ENCODE data around the gene PUS7. TPM values are rescaled to one million over a fixed set of nuclear protein-coding genes. Genes with fewer than 3 reads are reported as not detected.

PUS7 gene
- total RNA-seq, 1 donor from 2014 or later = 39.8 TPM

DNA sequence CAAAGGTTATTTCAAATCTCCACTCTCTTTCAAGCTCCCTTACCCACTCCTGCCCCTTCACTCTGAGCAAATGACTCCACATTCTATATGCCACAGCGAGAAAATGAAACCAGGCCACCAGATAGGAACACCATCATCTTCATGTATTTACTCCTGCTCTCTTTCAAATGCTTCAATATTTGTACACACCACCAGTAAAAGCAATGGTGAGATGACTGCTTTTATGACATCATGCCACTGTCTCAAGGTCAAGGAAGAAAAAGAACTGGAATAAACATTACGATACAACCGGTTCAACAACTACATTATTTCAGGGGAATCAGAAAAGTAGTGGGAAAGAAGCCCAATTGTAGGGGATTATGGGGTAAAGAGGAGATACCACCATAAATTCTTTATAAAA lies 32.7 kb downstream of the PUS7 start:
- Histone ChIP-seq H3K9ac (no peak overlapping the region), H3K4me2 (no peak overlapping the region), H2AFZ (replicated peaks) (no peak overlapping the region), H3K4me1 (no peaks in the 10 kb centered on the region), H3K27me3 (no peaks in the 10 kb centered on the region), H4K20me1 (ENCODE audit: low read depth) (no peaks in the 10 kb centered on the region), H3K27ac (no peak overlapping the region), H3K9me3 (ENCODE audit: low read depth) (no peaks in the 10 kb centered on the region), H3K79me2 (ENCODE audit: low read depth) (no peaks in the 10 kb centered on the region), H3K4me3 (no peak overlapping the region), H3F3A (ENCODE audit: low read depth) (peaks cover 5% of the 10 kb centered on the region), H3K36me3 (peaks cover 11% of the 10 kb centered on the region)
- Mint-ChIP-seq H3K27ac (no peak overlapping the region), H3K4me3 (no peak overlapping the region), H3K27me3 (ENCODE audit: insufficient read depth, low read depth) (no peaks in the 10 kb centered on the region), H3K36me3 (peaks cover 9% of the 10 kb centered on the region), H3K4me1 (peaks cover 2% of the 10 kb centered on the region), H3K9me3 (no peaks in the 10 kb centered on the region)
- no peak for DNase-seq (ENCODE audit: low spot score)
- no peak for TF ChIP-seq EZH2 (IDR thresholded peaks at IDR 0.05)
- TF ChIP-seq EZH2phosphoT487 (IDR thresholded peaks at IDR 0.05) = no peak
- TF ChIP-seq, protein P1, sequence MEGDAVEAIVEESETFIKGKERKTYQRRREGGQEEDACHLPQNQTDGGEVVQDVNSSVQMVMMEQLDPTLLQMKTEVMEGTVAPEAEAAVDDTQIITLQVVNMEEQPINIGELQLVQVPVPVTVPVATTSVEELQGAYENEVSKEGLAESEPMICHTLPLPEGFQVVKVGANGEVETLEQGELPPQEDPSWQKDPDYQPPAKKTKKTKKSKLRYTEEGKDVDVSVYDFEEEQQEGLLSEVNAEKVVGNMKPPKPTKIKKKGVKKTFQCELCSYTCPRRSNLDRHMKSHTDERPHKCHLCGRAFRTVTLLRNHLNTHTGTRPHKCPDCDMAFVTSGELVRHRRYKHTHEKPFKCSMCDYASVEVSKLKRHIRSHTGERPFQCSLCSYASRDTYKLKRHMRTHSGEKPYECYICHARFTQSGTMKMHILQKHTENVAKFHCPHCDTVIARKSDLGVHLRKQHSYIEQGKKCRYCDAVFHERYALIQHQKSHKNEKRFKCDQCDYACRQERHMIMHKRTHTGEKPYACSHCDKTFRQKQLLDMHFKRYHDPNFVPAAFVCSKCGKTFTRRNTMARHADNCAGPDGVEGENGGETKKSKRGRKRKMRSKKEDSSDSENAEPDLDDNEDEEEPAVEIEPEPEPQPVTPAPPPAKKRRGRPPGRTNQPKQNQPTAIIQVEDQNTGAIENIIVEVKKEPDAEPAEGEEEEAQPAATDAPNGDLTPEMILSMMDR (IDR thresholded peaks at IDR 0.05) = no peak

DNA sequence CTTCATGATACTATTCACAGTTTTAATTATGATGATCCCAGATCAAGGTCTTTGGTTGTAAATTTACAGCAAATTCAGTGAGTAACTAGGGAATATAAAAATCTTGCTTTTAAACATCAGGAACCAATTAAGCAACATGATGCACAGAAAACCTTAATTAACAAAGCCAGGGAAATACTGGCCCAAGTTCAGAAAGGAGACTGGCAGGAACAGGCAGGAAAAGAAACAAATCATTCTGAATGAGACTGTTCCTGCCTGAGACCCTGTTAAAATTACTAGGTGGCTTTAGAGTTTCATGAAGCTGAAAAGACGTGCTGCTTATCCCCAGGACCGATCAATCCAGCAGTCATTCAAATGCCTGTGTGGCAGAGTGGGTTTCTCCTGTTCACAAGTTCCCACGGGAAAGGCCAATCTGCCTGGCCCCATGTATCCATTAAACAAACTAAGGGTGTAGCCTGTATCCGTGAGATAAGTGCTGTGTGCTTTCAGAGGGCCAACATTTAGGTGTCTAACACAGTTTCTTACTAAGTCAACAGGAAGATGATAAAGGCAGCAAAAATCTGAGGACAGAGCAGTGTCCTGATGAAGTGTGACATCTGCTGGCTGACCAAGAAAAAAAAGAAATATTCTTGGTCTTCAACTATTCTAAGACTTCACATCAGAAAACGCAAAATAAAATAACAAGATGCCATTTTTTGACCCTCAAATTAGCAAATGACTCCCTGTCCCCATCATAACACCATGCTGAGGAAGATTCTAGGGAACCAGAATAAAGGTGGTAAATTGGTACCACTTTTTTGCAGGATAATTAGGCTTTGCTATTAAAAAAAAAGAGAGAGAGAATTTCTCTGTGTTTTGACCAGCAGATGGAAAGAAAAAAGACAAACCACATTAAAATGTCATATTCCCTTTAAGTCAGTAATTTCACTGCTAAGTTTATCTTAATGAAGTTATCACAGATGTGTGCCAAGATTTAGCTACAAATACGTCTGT lies 34.2 kb downstream of the PUS7 start:
- Histone ChIP-seq H3K9ac (no peak overlapping the region), H2AFZ (replicated peaks) (no peak overlapping the region)
- no peak overlapping the region for H3K27ac Mint-ChIP-seq

DNA sequence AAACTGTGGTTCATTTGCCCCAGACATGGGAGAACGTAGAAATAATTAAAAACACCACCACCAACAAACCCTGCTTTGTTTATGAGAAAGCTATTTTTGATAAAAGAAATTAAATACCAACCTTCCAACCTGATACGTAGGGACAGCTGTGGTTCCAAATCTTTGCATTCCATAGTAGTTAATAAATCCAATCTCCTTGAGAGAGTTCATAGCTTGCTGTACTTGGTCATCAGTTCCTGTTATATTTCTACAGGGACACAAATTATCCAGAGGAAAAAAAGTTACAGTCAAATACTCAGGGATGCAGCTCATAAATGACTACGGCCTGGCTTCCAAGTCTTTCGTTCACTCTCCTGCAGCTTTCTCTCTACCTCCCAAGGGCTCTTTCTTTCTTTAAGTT lies 41.1 kb downstream of the PUS7 start:
- H3F3A ChIP-seq (ENCODE audit: low read depth) = no peaks in the 10 kb centered on the region
- TF ChIP-seq EZH2phosphoT487 (IDR thresholded peaks at IDR 0.05) (no peak), EZH2 (IDR thresholded peaks at IDR 0.05) (no peak)
- TF ChIP-seq, protein P1 (IDR thresholded peaks at IDR 0.05) = no peak
- no peaks in the 10 kb centered on the region for H3K79me2 ChIP-seq (ENCODE audit: low read depth)
- H3K4me2 ChIP-seq = no peak overlapping the region
- Mint-ChIP-seq H3K9me3 (no peaks in the 10 kb centered on the region), H3K27me3 (ENCODE audit: insufficient read depth, low read depth) (no peaks in the 10 kb centered on the region), H3K4me1 (no peaks in the 10 kb centered on the region), H3K4me3 (no peak overlapping the region), H3K27ac (no peak overlapping the region), H3K36me3 (peaks cover 21% of the 10 kb centered on the region)
- H2AFZ ChIP-seq (replicated peaks) = no peak overlapping the region
- H3K36me3 ChIP-seq = no peaks in the 10 kb centered on the region
- no peak overlapping the region for H3K9ac ChIP-seq
- H4K20me1 ChIP-seq (ENCODE audit: low read depth) = no peaks in the 10 kb centered on the region
- H3K27ac ChIP-seq = no peak overlapping the region
- H3K4me1 ChIP-seq = no peaks in the 10 kb centered on the region
- no peak overlapping the region for H3K4me3 ChIP-seq
- no peak for DNase-seq (ENCODE audit: low spot score)
- no peaks in the 10 kb centered on the region for H3K27me3 ChIP-seq
- no peaks in the 10 kb centered on the region for H3K9me3 ChIP-seq (ENCODE audit: low read depth)

More for the DNA sequence above, 34.2 kb downstream of the PUS7 start:
- Mint-ChIP-seq H3K9me3 (no peaks in the 10 kb centered on the region), H3K4me1 (peaks cover 2% of the 10 kb centered on the region), H3K36me3 (peaks cover 8% of the 10 kb centered on the region), H3K4me3 (no peak overlapping the region), H3K27me3 (ENCODE audit: insufficient read depth, low read depth) (no peaks in the 10 kb centered on the region)
- Histone ChIP-seq H3K4me1 (no peaks in the 10 kb centered on the region), H3K9me3 (ENCODE audit: low read depth) (no peaks in the 10 kb centered on the region), H4K20me1 (ENCODE audit: low read depth) (no peaks in the 10 kb centered on the region), H3K4me3 (no peak overlapping the region), H3K4me2 (no peak overlapping the region), H3K36me3 (peaks cover 11% of the 10 kb centered on the region), H3K79me2 (ENCODE audit: low read depth) (no peaks in the 10 kb centered on the region), H3K27ac (no peak overlapping the region), H3K27me3 (no peaks in the 10 kb centered on the region), H3F3A (ENCODE audit: low read depth) (peaks cover 5% of the 10 kb centered on the region)
- DNase-seq (ENCODE audit: low spot score) = peak; percentile 9
- TF ChIP-seq EZH2 (IDR thresholded peaks at IDR 0.05) = no peak
- TF ChIP-seq EZH2phosphoT487 (IDR thresholded peaks at IDR 0.05) = no peak
- TF ChIP-seq, protein P1 (IDR thresholded peaks at IDR 0.05) = peak; percentile 53
